BLaER1 treated with 17β-estradiol and CSF1 and Interleukin-3, amounts not matched to agents 10 nM and 100 nM (cell line): Measurements from ENCODE around the gene IFIT5.
A peak's percentile ranks its signal among the peaks of the same experiment; 100 is the strongest.

Experiments
- H3K27ac ChIP-seq, 11 experiments: shearing (Covaris generic); formaldehyde crosslinking; 2 replicates each; pipeline ENCODE4 v1.8.1; 2022
- H3K27me3 ChIP-seq, 11 experiments: shearing (Covaris generic); formaldehyde crosslinking; 2 replicates each; pipeline ENCODE4 v1.8.1; 2022
- H3K36me3 ChIP-seq, 11 experiments: shearing (Covaris generic); formaldehyde crosslinking; 2 replicates each; pipeline ENCODE4 v1.8.1; 2022
- H3K4me1 ChIP-seq, 10 experiments: shearing (Covaris generic); formaldehyde crosslinking; 2 replicates each; pipeline ENCODE4 v1.8.1; 2022
- H3K4me2 ChIP-seq, 11 experiments: shearing (Covaris generic); formaldehyde crosslinking; 2 replicates each; pipeline ENCODE4 v1.8.1; 2022
- H3K4me3 ChIP-seq, 10 experiments: shearing (Covaris generic); formaldehyde crosslinking; 2 replicates each; pipeline ENCODE4 v1.8.1; 2022
- H3K9ac ChIP-seq, 11 experiments: shearing (Covaris generic); formaldehyde crosslinking; 2 replicates each; pipeline ENCODE4 v1.8.1; 2022
- H3K9me3 ChIP-seq, 11 experiments: shearing (Covaris generic); formaldehyde crosslinking; replicated peaks in 1 of 11; 2 replicates each; pipeline ENCODE4 v1.8.1; 2022
- H4K20me1 ChIP-seq, 11 experiments: shearing (Covaris generic); formaldehyde crosslinking; 2 replicates each; pipeline ENCODE4 v1.8.1; 2022
- Cebpa-rat ChIP-seq, 11 experiments: shearing (Covaris generic); IDR thresholded peaks; 2 replicates each; pipeline ENCODE4 v1.8.1; 2022

The IFIT5 gene

DNA sequence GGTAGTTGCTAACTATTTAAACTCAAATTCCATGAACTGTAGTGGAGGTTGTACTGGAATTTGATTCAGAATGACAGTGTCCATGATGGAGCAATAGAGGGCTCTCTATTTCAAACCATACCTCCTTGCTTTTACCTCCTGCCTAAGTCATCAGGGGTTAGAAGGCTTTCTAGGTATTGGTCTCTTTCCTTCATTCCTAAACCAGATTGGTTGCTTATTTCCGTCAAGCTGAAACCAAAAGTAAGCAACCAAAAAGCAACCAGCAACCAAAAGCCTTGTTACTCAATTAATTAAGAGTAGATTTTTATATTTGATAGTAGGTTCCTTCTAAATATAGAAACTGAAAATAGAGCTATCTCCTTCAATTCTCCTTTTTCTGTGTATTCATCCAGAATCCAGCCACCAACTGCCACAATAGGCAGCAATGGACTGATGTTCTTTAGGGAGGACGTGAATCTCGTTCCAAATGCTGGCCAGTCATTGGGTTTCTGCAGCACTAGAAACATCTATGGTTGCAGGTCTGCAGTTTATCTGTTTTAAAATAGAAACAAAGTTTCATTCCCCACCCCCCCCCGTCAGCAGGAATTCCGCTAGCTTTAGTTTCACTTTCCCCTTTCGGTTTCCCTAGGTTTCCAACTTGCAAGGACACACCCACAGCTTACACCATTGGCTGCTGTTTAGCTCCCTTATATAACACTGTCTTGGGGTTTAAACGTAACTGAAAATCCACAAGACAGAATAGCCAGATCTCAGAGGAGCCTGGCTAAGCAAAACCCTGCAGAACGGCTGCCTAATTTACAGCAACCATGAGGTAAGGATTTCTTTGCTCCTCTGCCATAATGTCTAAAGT lies 22.2 kb upstream of the IFIT5 start, which contains the start of gene IFIT1:
Gene IFIT1 (plus strand): TSS at position 717 of the 850 bp plus-strand sequence. CDS start 90 bp downstream, at position 807.
- Histone ChIP-seq H3K4me3 (peak within 1 kb of the TSS; percentile 54 to 72 (median 60)), H4K20me1 (no peaks in the 10 kb centered on the region), H3K4me2 (peak within 1 kb of the TSS; percentile 75 to 96 (median 89)), H3K9ac (peak within 1 kb of the TSS; percentile 44 to 75 (median 66)), H3K4me1 (peaks cover 34 to 59% (median 42%) of the 10 kb centered on the region in 10 experiments), H3K9me3 (peaks cover 0 to 10% (median 0%) of the 10 kb centered on the region in 11 experiments; a peak in 3 of 22 replicates), H3K36me3 (peaks cover 0 to 7% (median 0%) of the 10 kb centered on the region in 11 experiments; a peak in 1 of 22 replicates), H3K27ac (peak within 1 kb of the TSS; percentile 35 to 81 (median 78); a peak in 21 of 22 replicates), H3K27me3 (no peaks in the 10 kb centered on the region)
- no peak for TF ChIP-seq Cebpa-rat (IDR thresholded peaks at IDR 0.05)

GRCh38 chr10:89392974-89393373 lies 21.4 kb upstream of the IFIT5 start:
- Histone ChIP-seq H3K4me3 (peak overlapping the region; percentile 54 to 72 (median 60)), H3K36me3 (peaks cover 0 to 7% (median 0%) of the 10 kb centered on the region in 11 experiments; a peak in 1 of 22 replicates), H3K4me1 (peaks cover 34 to 57% (median 42%) of the 10 kb centered on the region in 10 experiments), H3K27me3 (no peaks in the 10 kb centered on the region), H3K4me2 (peak overlapping the region; percentile 75 to 96 (median 89)), H3K9me3 (peaks cover 0 to 10% (median 1%) of the 10 kb centered on the region in 11 experiments; a peak in 4 of 22 replicates), H3K27ac (peak overlapping the region in 10 of 11 experiments; percentile 35 to 81 (median 78); a peak in 19 of 22 replicates), H4K20me1 (no peaks in the 10 kb centered on the region), H3K9ac (peak overlapping the region; percentile 44 to 75 (median 66); a peak in 21 of 22 replicates)
- TF ChIP-seq Cebpa-rat (IDR thresholded peaks at IDR 0.05) = peak in 8 of 11 experiments; percentile 40 to 89 (median 80); a peak in 14 of 22 replicates

DNA sequence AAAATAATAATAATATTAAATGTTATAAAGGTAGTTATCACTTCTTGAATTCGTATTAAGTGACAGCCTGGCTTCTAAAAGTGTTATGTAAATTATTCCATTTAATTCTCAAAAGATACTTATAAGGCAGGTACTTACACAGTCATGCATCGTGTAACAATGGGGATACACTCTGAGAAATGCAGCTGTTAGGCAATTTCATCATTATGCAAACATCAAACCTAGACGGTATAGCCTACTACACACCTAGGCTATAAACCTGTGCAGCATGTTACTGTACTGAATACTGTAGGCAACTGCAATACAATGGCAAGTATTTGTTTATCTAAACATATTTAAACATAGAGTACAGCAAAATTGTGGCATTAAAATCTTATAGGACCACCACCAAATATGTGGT lies 20.5 kb upstream of the IFIT5 start:
- H3K9ac ChIP-seq = peak overlapping the region in 3 of 11 experiments; percentile 60 to 75 (median 64); a peak in 3 of 22 replicates
- H3K9me3 ChIP-seq = peaks cover 0 to 13% (median 6%) of the 10 kb centered on the region in 11 experiments; a peak in 5 of 22 replicates
- no peaks in the 10 kb centered on the region for H4K20me1 ChIP-seq
- H3K4me2 ChIP-seq = peak overlapping the region; percentile 75 to 96 (median 89); a peak in 21 of 22 replicates
- TF ChIP-seq Cebpa-rat (IDR thresholded peaks at IDR 0.05) = no peak
- H3K27ac ChIP-seq = peak overlapping the region in 8 of 11 experiments; percentile 68 to 81 (median 78); a peak in 14 of 22 replicates
- H3K4me3 ChIP-seq = peak overlapping the region in 7 of 10 experiments; percentile 54 to 72 (median 59); a peak in 9 of 20 replicates
- H3K36me3 ChIP-seq = peaks cover 0 to 7% (median 0%) of the 10 kb centered on the region in 11 experiments; a peak in 1 of 22 replicates
- H3K4me1 ChIP-seq = peaks cover 34 to 57% (median 42%) of the 10 kb centered on the region in 10 experiments
- H3K27me3 ChIP-seq = no peaks in the 10 kb centered on the region

- H3K27me3 ChIP-seq = no peaks in the 10 kb centered on the region
- no peak overlapping the region for H3K27ac ChIP-seq
- peaks cover 0 to 13% (median 6%) of the 10 kb centered on the region in 11 experiments; a peak in 5 of 22 replicates for H3K9me3 ChIP-seq
- H3K4me2 ChIP-seq = peak overlapping the region in 2 of 11 experiments; percentile 33 to 48; a peak in 1 of 22 replicates
- peaks cover 34 to 46% (median 38%) of the 10 kb centered on the region in 10 experiments for H3K4me1 ChIP-seq
- no peak overlapping the region for H3K9ac ChIP-seq
- H3K36me3 ChIP-seq = peaks cover 0 to 7% (median 0%) of the 10 kb centered on the region in 11 experiments; a peak in 1 of 22 replicates
- TF ChIP-seq Cebpa-rat (IDR thresholded peaks at IDR 0.05) = no peak
- H3K4me3 ChIP-seq = no peak overlapping the region
- no peaks in the 10 kb centered on the region for H4K20me1 ChIP-seq
These were observed 19.2 kb upstream of the IFIT5 start for GRCh38 chr10:89395141-89395540.

DNA sequence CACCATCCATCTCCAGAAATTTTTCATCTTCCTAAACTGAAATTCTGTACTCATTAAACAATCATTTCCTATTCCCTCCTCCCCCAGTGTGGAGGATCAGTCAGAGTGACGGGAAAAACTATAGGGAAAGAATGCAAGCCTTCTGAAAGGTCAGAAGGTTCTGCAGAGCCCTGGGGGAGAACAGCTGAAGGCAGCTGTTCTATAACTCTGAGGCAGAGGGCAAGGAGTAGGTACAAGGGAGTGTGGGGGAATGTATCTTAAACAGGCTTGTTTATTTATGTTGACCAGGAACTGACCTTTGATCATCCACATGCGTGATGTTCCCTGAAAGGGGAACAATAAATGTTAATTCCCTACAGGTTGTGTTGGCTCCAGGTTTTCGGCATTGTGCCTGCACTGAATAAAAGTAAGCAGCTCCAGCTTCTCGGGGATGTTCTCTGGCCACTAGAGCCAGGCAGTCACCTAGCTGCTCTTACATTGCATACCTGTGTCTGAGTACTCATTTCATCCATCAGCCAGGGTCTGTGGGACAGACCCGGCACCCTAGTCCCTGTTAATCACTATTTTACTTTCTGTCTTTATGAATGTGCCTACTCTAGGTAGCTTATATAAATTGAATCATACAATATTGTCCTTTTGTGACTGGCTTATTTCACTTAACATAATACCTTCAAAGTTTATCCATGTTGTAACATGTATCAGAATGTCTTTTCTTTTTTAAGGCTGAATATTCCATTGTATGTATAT lies 16.2 kb upstream of the IFIT5 start:
- Histone ChIP-seq H3K27ac (no peak overlapping the region), H3K4me3 (no peak overlapping the region), H3K36me3 (peaks cover 0 to 17% (median 11%) of the 10 kb centered on the region in 11 experiments; a peak in 12 of 22 replicates), H3K27me3 (no peaks in the 10 kb centered on the region), H3K4me1 (peaks cover 9 to 18% (median 12%) of the 10 kb centered on the region in 10 experiments), H3K4me2 (no peak overlapping the region), H3K9me3 (peaks cover 0 to 13% (median 6%) of the 10 kb centered on the region in 11 experiments; a peak in 5 of 22 replicates), H4K20me1 (no peaks in the 10 kb centered on the region), H3K9ac (no peak overlapping the region)
- TF ChIP-seq Cebpa-rat (IDR thresholded peaks at IDR 0.05) = no peak

DNA sequence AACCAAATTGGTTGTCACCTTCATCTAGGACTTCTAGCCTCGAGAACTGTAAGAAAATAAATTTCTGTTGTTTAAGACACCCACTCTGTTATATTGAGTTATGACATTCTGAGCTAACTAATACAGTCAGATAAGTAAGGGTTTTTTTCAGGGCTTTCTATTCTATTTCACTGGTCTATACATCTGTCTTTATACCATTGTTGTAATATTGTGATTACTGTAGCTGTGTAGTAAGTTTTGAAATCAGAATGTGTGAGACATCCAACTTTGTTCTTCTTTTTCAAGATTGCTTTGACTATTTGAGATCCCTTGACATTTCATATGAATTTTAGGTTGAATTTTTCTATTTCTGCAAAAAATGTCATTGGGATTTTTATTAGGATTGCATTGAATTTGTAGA lies 14.4 kb upstream of the IFIT5 start:
- no peak for TF ChIP-seq Cebpa-rat (IDR thresholded peaks at IDR 0.05)
- Histone ChIP-seq H3K9ac (no peak overlapping the region), H4K20me1 (no peaks in the 10 kb centered on the region), H3K27me3 (no peaks in the 10 kb centered on the region), H3K9me3 (peaks cover 0 to 13% (median 6%) of the 10 kb centered on the region in 11 experiments; a peak in 5 of 22 replicates), H3K27ac (no peak overlapping the region), H3K4me1 (peaks cover 0 to 3% (median 0%) of the 10 kb centered on the region in 10 experiments; a peak in 1 of 20 replicates), H3K36me3 (peaks cover 0 to 32% (median 14%) of the 10 kb centered on the region in 11 experiments; a peak in 12 of 22 replicates), H3K4me2 (no peak overlapping the region), H3K4me3 (no peak overlapping the region)

DNA sequence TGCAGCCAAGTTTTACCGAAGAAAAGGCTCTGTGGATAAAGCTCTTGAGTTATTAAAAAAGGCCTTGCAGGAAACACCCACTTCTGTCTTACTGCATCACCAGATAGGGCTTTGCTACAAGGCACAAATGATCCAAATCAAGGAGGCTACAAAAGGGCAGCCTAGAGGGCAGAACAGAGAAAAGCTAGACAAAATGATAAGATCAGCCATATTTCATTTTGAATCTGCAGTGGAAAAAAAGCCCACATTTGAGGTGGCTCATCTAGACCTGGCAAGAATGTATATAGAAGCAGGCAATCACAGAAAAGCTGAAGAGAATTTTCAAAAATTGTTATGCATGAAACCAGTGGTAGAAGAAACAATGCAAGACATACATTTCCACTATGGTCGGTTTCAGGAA lies 11.3 kb upstream of the IFIT5 start:
- Histone ChIP-seq H3K9me3 (peaks cover 0 to 19% (median 12%) of the 10 kb centered on the region in 11 experiments; a peak in 8 of 22 replicates), H3K4me1 (no peaks in the 10 kb centered on the region), H3K27ac (no peak overlapping the region), H4K20me1 (no peaks in the 10 kb centered on the region), H3K4me2 (no peak overlapping the region), H3K36me3 (peaks cover 0 to 38% (median 16%) of the 10 kb centered on the region in 11 experiments; a peak in 14 of 22 replicates), H3K27me3 (no peaks in the 10 kb centered on the region), H3K9ac (no peak overlapping the region), H3K4me3 (no peak overlapping the region)
- no peak for TF ChIP-seq Cebpa-rat (IDR thresholded peaks at IDR 0.05)
